ENCODE data around the gene PRXL2B.
A peak's percentile ranks its signal among the peaks of the same experiment; 100 is the strongest.

Gene PRXL2B

DNA sequence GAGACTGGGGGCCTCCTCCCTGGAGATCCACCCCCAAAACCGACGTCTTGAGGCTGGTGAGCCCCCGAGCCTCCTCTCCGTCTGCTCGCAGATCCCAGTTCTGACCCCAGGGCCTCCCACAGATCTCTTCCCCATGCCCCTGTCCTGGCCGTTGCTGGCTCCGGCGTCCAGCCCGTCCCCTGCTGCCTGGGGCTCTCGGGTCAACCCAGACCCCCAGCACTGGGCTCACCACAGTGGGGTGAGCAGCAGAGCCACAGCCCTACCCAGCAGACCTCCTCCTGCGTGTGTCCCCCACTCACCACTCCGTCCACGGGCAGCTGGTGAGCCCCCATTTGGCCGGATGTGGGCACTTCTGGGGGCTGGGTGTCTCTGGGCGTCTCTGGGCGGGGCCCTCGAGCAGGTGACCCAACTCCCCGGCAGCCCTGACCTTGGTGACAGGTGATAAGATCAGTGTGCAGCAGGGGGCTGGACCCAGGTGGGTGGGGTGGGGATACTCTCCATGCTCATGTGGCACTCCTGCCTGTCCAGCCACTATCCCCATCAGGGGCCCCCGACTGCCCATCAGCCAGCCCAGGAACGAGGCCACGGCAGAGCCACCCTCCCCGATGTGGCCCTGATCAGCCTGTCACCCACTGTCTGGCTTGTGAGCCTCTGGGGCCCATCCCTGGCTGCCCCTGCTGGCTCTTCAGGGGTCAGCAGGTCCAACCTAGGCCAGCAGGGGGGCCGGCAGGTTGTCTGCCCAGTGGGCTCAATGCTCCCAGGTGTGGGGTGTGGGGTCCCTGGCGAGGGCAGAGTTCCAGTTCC, 29.7 kb upstream of the PRXL2B start:
- H3K4me1 ChIP-seq (ENCODE audit: control insufficient read depth, low read length), result peaks cover 27% of the 10 kb centered on the region
- no peaks in the 10 kb centered on the region for H3K9me2 ChIP-seq (replicated peaks; ENCODE audit: control insufficient read depth, low read length)
- no peaks in the 10 kb centered on the region for H3K36me3 ChIP-seq (ENCODE audit: control insufficient read depth, low read length)
- peak overlapping the region; percentile 63 for H3K4me2 ChIP-seq (ENCODE audit: low read length)
- H3K79me2 ChIP-seq (ENCODE audit: control insufficient read depth, low read length), result no peaks in the 10 kb centered on the region
- no peaks in the 10 kb centered on the region for H3F3A ChIP-seq (ENCODE audit: control insufficient read depth, insufficient read depth)
- H3K27ac ChIP-seq (ENCODE audit: low read depth, low read length), result peak overlapping the region; percentile 32; the same call in 1 of the 2 replicates
- H3K4me3 ChIP-seq (ENCODE audit: low read length), result peak overlapping the region; percentile 71
- H3K27me3 ChIP-seq (ENCODE audit: control insufficient read depth, low read length), result no peaks in the 10 kb centered on the region
- H4K20me1 ChIP-seq (ENCODE audit: control insufficient read depth, insufficient read depth, low read depth, low read length), result no peaks in the 10 kb centered on the region
- TF ChIP-seq, protein P1, sequence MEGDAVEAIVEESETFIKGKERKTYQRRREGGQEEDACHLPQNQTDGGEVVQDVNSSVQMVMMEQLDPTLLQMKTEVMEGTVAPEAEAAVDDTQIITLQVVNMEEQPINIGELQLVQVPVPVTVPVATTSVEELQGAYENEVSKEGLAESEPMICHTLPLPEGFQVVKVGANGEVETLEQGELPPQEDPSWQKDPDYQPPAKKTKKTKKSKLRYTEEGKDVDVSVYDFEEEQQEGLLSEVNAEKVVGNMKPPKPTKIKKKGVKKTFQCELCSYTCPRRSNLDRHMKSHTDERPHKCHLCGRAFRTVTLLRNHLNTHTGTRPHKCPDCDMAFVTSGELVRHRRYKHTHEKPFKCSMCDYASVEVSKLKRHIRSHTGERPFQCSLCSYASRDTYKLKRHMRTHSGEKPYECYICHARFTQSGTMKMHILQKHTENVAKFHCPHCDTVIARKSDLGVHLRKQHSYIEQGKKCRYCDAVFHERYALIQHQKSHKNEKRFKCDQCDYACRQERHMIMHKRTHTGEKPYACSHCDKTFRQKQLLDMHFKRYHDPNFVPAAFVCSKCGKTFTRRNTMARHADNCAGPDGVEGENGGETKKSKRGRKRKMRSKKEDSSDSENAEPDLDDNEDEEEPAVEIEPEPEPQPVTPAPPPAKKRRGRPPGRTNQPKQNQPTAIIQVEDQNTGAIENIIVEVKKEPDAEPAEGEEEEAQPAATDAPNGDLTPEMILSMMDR (IDR thresholded peaks at IDR 0.05; ENCODE audit: low read depth, low read length, poor library complexity, severe bottlenecking), result no peak
- TF ChIP-seq EZH2phosphoT487 (IDR thresholded peaks at IDR 0.05; ENCODE audit: borderline replicate concordance, low read length), result no peak
- no peaks in the 10 kb centered on the region for H3K9me3 ChIP-seq (ENCODE audit: control insufficient read depth, insufficient read depth, low read length)

DNA sequence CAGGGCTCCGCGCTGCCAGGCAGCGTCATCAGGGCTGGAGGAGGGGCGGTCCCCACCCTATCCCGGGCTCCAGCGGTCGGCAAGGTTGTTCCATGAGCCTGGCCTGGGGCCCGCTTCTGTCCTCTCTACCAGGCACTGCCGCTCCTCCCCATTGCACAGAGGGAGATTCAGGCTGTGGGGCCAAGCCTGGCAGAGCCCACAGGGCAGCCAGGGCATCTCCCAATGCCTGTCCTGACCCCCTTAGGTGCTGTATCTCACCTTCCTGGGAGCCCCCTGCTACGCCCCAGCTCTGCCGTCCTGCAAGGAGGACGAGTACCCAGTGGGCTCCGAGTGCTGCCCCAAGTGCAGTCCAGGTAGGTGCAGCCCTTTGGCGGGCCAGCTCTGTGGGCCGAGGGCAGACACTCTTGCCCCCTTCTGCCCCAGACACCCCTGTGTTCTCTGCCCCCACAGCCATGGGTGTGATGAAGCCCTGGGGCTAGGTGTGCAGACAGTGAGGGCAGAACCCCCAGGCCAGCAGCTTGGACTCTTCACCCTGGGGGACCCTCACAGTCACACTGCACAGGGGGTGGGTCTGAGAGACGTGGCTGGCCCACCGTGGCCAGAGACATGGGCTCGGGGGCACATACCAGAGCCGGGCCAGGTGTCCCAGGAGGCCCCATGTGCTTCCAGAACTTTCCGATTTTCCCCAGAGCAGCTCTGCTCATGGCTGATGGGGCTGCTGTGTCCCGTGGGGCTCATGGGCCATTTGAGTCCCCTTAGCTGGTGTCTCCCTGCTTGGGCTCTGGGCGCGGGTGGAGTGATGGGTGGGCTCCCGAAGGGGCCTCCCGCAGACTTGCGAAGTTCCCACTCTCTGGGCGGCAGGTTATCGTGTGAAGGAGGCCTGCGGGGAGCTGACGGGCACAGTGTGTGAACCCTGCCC, 28.8 kb upstream of the PRXL2B start:
- no peaks in the 10 kb centered on the region for H4K20me1 ChIP-seq (ENCODE audit: control insufficient read depth, insufficient read depth, low read depth, low read length)
- no peaks in the 10 kb centered on the region for H3K36me3 ChIP-seq (ENCODE audit: control insufficient read depth, low read length)
- H3K4me2 ChIP-seq (ENCODE audit: low read length), result peak overlapping the region; percentile 63
- H3F3A ChIP-seq (ENCODE audit: control insufficient read depth, insufficient read depth), result no peaks in the 10 kb centered on the region
- no peaks in the 10 kb centered on the region for H3K79me2 ChIP-seq (ENCODE audit: control insufficient read depth, low read length)
- H3K4me3 ChIP-seq (ENCODE audit: low read length), result no peak overlapping the region
- no peaks in the 10 kb centered on the region for H3K9me3 ChIP-seq (ENCODE audit: control insufficient read depth, insufficient read depth, low read length)
- H3K4me1 ChIP-seq (ENCODE audit: control insufficient read depth, low read length), result peaks cover 27% of the 10 kb centered on the region
- no peak overlapping the region for H3K27ac ChIP-seq (ENCODE audit: low read depth, low read length)
- no peaks in the 10 kb centered on the region for H3K9me2 ChIP-seq (replicated peaks; ENCODE audit: control insufficient read depth, low read length)
- no peaks in the 10 kb centered on the region for H3K27me3 ChIP-seq (ENCODE audit: control insufficient read depth, low read length)
- TF ChIP-seq, protein P1 (IDR thresholded peaks at IDR 0.05; ENCODE audit: low read depth, low read length, poor library complexity, severe bottlenecking), result no peak
- TF ChIP-seq EZH2phosphoT487 (IDR thresholded peaks at IDR 0.05; ENCODE audit: borderline replicate concordance, low read length), result no peak

DNA sequence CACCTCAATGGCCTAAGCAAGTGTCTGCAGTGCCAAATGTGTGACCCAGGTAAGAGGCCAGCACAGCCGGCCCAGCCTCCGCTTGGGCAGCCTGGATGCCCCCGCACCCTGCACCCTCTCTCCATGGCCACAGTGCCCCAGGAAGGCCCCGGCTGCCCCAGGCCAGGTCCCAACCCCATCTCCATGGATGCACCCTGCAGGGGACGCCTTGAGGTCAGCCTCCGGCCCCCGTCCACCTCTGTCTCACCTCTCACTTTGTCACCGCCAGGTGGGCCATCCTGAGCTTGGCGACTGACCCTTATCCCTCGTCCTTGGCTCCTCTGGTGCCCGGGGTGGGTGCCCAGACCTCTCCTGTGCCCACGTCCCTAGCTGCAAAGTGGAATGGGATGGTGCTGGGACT, 28.2 kb upstream of the PRXL2B start:
- H3K9me2 ChIP-seq (replicated peaks; ENCODE audit: control insufficient read depth, low read length), result no peaks in the 10 kb centered on the region
- no peaks in the 10 kb centered on the region for H4K20me1 ChIP-seq (ENCODE audit: control insufficient read depth, insufficient read depth, low read depth, low read length)
- H3K4me3 ChIP-seq (ENCODE audit: low read length), result no peak overlapping the region
- no peak overlapping the region for H3K27ac ChIP-seq (ENCODE audit: low read depth, low read length)
- H3K4me1 ChIP-seq (ENCODE audit: control insufficient read depth, low read length), result peaks cover 27% of the 10 kb centered on the region
- no peaks in the 10 kb centered on the region for H3K36me3 ChIP-seq (ENCODE audit: control insufficient read depth, low read length)
- no peaks in the 10 kb centered on the region for H3K27me3 ChIP-seq (ENCODE audit: control insufficient read depth, low read length)
- no peaks in the 10 kb centered on the region for H3F3A ChIP-seq (ENCODE audit: control insufficient read depth, insufficient read depth)
- H3K4me2 ChIP-seq (ENCODE audit: low read length), result no peak overlapping the region
- H3K79me2 ChIP-seq (ENCODE audit: control insufficient read depth, low read length), result no peaks in the 10 kb centered on the region
- TF ChIP-seq, protein P1 (IDR thresholded peaks at IDR 0.05; ENCODE audit: low read depth, low read length, poor library complexity, severe bottlenecking), result no peak
- no peak for TF ChIP-seq EZH2phosphoT487 (IDR thresholded peaks at IDR 0.05; ENCODE audit: borderline replicate concordance, low read length)
- H3K9me3 ChIP-seq (ENCODE audit: control insufficient read depth, insufficient read depth, low read length), result no peaks in the 10 kb centered on the region
